HG02571 (cell line): ENCODE results near the gene MAPK12.

ENCODE experiments used
- ATAC-seq: cut with Tn5 transposase; IDR thresholded peaks from one replicate; pipeline ENCODE4 v1.9.1; 2021; ENCODE audit warnings: mild to moderate bottlenecking, moderate library complexity; ENCODE audit not compliant: unreplicated experiment

The MAPK12 gene

DNA sequence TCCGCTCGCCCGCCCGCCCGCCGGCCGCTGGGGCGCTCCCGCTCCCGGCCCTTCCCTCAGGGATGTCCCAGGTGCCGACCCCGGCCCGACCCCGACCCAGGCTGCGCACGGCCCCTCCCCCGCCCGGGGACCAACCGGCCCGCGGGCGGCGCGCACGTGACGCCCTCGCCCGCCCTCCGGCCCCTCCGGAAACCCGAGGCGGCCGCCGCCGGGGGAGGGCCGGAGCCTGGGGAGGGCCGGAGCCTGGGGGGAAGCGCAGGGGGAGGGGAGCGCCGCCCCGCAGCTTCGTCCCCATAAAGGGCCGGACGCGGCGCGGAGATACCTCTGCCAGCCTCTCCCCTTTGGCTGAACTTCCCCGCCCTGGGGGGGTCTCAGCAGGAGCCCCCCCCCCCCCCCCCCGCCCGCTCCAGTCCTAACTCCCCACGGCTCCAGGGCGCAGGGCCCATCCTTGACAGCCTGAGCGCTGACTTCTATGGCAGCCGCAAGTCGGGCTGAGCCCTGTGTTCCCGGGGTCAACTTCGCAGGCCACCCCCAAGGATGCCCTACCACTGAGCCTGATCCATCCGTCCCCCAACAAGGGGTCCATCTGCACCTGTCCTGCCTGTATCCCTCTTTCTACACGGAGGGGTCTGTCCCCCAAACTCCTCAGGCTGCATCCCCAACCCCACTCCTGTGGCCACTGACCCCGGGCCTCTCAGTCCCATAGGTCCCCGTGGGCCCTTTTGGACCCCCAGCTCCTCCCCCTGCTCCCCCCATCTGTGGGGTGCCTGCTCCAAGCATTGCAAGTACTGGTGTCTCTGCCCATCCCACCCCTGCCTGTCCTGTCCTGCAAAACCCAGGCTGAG is at the start of gene MAPK12:
Gene MAPK12, minus strand, starts transcription at position 69 of the 845 bp plus-strand sequence. CDS start 174 bp downstream, outside the sequence.
- ATAC-seq: no peak

DNA sequence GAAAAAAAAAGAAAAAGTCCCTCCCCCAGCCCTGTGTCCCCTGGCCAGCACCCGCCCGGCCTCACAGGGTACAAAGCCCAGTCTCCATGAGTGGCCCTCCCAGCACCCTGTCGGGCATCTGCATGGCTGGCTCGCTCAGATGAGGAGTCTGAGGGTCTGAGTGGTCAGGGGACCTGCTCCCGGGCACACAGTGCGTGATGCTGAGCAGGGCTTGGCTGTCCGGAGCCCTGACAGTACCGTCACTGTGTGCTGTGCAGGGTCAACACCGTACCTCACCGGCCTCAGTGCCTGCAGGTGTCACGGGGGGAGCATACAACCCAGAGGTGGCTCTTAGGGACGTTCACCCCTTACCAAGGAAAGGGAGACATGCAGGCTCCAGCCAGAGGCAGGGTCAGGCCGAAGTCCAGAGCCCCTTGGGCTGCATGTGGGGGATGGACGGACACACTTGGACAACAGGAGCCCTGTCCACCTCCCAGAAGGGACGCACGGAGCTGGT is 49.5 kb upstream of the MAPK12 start:
- no peak for ATAC-seq

DNA sequence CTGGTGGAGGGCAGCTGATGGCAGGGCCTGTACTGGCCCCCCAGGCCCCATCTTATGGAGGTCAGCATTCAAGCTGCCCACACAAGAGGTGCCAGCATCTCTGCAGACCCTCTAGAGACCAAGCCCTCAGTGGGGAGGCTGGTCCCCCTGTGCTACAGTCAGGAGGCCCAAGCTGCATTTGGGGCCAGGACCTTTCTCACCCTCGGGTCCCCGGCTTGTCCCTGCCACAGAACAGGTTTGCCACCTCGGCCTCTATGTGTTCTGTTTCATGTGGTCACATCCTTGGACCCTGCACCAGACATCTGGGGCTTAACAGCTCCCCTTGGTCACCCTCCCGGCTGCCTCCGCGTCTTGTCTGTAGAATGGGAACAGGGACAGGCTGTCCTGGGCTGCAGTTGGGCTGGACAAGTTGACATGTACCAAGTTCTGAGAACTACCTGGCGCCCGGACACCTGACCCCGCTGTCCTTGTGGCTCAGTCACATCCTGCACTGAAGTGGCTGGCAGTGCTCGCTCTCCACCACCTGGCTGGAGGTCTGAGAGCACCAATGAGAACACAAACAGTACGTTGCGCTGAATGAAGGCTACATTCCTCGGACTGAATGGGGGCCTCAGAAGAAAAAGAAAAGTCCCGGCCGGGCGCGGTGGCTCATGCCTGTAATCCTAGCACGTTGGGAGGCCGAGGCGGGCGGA is 48.7 kb upstream of the MAPK12 start:
- no peak for ATAC-seq

DNA sequence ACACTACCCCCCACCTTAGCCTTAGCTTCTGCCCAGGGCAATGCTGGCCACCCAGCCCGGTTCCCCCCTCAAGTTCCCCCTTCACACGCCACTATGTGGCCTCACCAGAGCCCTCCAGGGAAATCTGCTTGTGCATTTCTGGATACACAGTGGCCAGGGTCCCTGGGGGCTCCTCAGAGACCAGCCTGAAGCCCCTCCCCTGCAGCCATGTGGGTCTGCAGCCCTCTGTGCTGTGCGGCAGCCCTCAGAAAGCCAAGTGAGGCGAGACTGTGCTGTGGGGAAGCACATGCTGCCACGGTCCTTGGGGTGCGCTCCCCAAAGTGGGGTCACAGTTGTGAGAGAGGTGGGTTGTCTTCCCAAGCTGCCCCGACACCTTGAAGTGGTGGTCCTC is 48.1 kb upstream of the MAPK12 start:
- ATAC-seq: no peak

DNA sequence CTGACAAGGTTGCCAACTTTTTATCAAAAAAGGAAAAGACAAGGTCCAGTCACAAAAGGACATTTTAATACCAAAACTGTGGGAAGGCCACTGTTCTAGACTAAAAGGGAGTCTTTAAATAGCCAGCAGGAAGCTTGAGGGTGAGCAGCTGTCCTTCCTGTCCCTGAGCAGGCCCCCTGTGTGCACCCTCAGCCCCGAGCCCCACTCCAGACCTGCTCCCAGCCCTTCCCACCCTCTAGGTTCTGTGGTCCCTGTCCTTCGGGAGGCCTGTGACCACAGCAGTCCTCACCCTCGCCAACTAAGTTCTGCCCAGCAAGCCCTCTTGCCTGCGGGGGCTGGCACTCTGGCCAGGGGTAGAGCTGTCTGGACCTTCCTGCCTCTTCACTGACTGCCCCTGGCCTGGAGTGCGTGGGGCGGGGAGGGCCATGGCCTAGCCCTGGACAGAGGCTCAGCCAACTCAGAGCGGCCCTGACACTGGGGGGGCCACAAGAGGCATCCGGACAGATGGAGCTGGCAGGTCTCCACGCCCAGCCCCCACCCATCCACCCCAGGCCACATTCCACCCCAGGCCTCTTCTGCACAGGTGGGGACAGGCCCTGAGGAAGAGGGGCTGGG is 47.6 kb upstream of the MAPK12 start:
- no peak for ATAC-seq

DNA sequence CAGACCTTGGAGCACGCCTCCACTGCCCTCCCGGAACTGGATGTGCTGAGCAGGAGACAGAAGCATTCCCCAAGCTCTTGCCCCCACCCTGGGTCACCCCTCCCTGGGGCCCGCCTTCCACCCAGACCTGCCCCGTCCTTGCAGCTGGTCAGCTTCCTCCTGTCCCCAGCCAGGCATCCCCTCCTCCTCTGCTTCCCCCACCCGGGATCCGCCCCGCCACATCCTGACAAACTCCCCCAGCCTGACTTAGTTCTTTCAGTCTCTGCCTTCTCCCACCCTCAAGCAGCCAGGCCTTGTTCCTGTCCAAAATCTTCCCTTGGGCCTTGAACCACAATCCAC is 47.1 kb upstream of the MAPK12 start:
- no peak for ATAC-seq

DNA sequence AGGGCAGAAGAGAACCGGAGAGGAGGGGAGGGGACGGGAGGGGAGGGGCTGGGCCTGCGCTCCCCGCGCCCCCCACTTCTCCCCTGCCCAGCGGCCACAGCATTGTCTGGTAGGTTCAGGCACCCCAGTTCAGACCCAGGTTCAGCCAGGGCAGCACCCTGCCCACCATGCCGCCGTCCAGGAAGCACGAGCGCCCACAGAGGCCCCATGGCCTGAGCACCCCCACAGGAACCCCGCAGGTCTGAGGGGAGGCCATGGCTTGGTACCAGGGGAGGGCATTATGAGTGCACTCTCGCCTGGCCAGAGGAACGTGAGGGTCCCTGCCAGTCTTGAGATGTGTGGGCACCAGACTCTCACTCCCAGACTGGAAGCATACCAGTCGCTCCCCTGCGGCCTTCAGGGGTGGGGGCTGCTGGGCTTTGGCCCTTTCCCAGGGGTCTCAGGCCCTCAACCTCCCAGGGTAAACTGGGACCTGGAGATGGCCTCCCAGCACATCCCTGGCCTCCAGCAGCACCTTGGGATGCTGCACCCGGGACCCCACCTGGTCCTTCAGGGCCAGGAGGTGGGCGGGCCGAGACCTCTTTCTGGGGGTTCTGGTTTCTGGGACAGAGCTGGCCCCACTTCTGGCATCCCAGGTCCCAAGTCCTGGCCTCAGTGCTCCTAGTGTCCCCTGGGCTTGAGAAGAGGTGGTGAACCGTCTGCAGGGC is 46.6 kb upstream of the MAPK12 start:
- no peak for ATAC-seq

DNA sequence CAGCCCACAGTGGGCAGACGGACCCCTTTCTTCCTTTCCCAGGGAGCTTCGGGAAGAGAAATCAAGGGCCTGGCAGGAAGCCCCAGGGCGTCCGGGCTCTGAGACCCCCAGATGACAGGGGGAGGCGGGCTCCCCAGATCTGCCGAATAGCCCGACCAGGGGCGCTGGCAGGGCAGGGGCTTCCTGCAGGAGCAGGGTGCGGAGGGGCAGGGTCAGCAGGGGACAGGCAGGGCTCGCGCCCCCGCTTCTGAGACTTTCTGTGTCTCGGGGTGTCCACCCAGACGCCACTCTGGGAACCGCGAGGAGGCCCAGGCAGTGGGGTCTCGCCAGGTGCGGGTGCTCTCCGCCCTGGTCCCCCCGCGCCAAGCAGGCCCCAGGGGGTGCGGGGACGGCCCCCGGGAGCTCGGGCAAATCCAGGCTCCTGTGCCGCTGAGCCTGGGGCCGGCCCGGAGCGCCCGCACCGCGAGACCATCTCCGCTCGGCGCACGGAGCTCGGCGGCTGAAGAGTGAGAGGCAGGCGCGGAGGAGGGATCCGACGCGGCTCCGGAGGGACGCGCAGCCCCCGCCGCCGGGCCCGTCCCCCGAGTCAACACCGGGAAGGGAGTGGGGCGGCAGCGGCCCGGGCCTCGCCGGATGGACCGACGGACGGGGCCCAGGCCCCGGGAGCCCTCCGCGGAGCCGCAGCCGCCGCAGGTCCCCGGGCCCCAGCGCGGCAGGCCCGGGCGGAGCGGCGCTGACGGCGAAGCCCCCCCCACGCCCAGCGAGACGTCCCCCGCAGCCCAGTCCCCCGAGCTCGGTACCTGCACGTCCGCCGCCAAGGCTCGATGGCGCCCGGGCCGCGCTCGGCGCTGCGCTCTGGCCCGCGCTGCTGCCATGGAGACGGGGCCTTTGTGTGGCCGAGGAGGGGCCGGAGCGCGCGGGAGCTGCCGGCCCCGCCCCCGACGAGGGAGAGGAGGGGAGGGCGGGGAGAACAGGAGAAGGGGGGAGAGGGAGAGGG is 45.6 kb upstream of the MAPK12 start, which contains the start of gene PLXNB2:
Gene PLXNB2, minus strand, starts transcription at position 894 of the 997 bp plus-strand sequence. CDS start 17,062 bp downstream, outside the sequence.
- ATAC-seq: no peak

DNA sequence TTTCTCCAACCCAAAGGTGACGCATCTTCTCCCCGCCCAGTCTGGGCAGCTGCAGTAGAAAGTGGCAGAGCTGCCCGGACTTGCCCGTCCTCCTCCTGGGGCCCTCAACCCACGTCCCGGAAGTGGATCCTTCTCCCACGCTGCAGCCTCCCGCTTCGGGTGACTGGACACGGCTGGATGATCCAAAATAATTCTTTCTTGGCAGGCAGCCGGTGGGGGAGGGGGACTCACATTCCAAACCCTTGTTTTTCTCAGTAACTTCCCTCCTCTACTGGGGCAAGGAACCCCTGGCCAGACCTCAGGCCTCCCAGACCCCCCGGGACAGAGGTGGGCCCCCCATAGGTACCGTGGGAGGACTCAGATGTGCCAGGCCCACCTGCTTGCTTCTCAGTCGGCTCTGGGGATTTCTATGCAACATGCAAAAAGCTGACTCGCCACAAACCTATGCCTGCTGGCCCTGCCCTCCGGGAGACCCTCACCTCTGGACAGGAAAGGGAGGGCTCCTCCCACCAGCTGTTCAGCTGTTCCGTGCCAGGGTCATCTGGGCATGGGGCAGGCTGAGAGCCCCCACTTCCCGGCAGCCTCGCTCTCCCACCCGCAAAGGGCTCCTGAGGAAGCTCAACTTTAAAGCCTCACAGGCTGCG is 44.6 kb upstream of the MAPK12 start:
- no peak for ATAC-seq

DNA sequence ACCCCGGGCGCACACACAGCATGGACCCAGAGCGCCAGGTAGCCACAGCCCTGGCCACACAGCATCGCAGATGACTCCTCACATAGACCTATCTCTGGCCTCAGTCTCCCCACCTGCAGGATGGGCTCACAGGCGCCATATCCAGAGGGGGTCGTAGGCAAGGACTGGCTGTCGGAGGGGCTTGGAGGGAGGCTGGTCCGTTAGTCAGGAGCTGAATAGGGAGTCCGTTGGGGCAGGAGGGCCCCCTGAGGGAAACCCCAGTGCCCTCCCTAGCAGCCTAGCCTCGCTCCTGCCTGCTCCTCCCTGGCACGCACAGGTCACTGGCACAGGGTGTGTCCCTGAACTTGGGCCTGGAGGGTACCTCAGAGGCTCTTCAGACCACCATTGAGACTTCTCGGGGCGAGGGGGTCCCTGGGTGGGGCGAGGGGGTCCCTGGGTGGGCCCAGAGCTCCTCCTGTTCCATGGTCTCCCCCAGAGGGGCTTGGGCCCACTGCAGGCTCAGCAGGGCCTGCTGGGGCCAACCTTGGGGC is 44.0 kb upstream of the MAPK12 start:
- no peak for ATAC-seq

DNA sequence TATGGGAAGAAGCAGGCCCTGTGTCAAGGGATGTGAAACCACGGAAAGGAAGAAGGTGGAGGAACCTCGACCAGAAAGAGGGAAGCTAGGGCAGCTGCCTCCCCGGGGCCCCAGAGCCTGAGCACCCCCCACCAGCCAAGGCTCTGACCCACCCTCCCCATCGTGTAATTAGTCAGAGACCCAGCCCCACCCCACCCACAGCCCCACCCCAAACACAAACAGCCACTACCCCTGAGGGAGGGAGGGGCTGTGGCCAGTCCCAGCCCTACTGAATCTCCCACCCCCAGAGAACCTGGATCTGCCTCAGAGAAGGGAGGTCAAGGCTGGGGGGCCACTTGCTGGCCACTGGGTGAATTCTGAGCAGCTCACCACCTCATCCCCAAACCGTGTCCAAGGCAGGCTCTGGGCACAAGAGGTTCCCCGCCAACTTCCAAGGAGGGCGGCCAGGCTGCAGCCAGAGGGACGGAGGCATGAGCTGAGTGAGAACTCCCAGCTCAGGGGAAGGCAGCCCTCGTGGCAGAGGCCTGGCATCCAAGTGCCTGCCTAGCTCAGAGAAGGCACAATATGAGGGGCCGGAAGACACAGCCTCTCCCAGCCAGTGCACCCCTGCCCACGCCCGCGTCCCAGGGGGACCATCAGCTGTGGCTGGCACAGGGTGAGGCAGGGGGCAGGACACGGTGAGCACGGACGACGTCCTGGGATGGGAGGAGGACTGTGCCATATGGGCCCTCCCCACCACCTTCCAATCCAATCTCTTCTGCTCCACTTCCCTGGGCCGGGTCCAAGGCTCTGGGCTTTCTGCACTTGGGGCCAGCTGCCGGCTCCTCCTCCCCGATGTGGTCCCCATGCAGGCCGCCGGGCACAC is 43.3 kb upstream of the MAPK12 start:
- ATAC-seq: no peak

DNA sequence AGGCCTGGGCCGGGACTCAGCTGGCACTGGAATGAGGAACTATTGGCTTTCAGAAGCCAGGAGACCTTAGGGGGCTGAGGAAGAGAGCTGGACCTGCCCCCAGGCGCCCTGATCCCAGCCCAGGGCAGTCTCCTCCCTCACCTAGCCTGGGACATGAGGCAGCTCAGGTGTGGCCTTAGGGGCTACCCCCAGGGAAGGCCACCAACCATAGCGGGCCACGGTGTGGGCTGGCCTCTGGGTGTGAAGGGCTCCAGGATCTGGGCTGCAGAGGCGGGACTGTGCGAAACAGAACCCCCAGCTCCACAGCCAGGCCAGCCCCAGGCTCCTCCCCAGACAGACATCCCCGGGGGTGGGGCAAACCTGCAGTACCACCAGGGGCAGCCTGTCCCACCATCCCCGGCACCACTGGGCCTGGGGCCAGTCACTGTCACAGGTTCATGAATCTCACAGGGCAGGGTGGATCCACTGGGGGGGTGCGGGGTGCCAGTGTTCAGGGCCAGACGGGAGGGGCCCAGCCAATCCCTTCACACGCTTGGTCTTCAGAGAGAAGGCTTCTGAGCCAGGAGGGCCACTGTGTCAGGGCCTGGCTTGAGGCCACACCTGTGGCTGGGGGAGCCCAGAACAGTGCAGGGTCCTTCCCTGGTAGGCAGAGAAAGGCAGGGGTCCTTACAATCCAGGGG is 42.5 kb upstream of the MAPK12 start:
- no peak for ATAC-seq

DNA sequence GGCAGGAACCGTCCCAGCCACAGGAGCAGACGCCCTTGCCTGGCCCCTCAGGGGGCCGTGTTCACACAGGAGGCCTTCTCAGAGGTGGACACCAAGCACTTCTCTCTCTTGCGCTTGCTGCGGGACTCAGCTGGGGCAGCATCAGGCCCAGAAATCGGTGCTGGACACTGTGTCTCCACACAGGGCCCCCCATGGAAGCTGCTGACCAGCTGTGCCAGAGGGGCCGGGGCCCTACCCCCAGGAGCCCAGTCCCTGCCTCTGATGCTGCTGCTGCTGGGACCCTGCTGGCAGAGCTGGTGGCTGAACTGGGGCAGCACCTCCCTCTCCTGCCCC is 42.0 kb upstream of the MAPK12 start:
- ATAC-seq: no peak

DNA sequence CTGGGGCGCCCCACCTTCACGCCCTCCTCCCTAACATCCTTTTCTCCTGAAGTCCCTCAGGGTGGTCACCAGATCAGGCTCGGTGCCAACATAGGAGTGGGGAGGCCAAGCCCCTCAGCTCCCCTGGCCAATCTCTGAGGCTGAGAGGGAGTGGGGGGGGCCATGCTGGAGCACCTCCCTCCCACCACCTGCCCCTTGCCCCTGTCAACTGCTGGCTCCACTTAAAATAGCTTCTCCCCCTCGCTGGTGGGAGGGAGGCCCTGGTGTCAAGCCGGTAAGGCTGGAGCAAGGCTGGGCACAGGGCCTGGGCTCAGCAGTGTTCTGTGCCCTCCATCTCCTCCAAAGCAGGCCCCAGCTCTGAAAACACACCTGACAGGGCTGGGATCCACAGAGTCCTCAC is 41.1 kb upstream of the MAPK12 start:
- ATAC-seq: no peak

DNA sequence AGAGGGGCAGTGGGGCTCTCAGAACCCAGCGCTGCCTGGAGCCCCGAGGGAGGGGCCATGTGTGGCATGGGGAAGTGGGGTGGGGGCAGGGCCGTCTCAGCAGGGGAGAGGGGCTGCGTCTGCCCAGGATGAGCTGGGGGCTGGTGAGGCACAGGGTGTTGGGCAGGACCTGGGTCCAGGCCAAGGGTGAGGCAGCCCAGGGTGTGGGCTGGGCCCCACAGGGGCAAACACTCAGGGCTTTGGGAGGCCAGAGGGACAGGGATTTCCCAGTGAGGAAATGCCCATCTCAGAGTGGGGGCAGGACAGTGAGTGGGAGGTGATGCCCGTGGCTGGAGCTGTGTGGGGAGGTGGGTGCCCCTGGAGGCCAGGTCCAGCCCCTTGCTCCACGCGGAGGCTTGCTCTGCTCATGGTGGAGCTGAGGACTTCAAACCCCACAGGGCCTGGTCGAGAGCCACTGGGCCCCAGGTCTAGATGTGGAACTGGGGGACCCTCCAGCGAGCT is 40.6 kb upstream of the MAPK12 start:
- no peak for ATAC-seq

DNA sequence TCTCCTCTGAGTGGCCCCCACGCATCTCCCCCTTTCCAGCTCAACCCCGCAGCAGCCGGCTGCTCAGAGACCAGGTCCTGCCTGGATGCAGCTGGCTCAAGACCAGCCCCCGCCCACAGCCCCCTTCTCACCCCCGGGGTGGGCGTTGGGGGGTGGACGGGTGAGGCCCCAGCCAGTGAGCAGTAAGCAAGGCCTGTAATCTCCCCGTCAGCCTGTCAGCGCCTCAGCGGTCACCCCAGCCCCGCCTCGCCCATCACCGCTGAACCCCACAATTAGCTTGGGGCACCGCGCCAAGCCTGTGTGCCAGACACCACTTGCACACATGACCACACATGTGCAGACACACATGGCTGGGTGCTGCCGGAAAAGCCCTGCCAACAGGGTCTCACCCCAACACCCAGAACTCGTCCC is 40.1 kb upstream of the MAPK12 start:
- ATAC-seq: no peak

DNA sequence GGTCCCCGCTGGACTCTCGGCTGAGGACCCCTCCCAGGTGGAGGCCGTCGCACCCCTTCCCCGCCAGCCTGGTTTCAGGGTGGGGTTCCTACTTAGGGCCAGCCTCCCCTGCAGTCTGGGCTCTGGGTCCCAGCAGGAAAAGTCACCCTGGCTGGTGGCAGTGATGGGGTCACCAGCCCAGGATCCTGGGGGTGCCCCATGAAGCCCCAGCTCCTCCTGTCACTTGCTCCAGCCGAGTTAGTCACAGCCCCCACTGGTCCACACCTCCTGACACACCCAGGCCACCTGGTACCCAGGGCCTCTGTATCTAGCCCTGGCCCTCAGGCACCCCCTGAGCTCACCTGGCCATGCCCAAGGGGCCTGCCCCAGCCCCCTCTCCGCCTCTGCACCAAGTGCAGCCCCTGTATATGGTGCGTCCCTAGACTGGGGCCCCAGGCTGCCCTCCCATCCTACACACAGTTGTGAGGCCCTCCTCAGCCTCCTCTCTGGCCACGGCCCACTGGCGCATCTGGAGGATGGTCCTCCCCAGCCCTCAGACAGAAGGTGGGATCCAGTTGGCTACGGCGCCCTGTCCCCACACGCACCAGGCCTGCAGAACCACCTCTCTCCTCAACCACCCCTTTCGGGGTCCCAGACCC is 39.3 kb upstream of the MAPK12 start:
- ATAC-seq: no peak
